ENCODE results near the gene C11orf21.
"Not testable (repeated sequence)": the region's sequence is repeated elsewhere in the genome, so short reads cannot be mapped to it uniquely, and the experiment has no call there.

The C11orf21 gene

GRCh38 chr11:2289859-2290258 lies 11.9 kb downstream of the C11orf21 start:
- DNase-seq (ENCODE audit: low read depth), result no peak
- no peak for TF ChIP-seq CTCF (IDR thresholded peaks at IDR 0.05; ENCODE audit: control insufficient read depth, insufficient read depth, low read depth, low read length, missing control alignments)
- H3K4me3 ChIP-seq (ENCODE audit: control insufficient read depth, low read depth, low read length), result no peak overlapping the region

GRCh38 chr11:2289350-2289749 lies 12.4 kb downstream of the C11orf21 start:
- no peak overlapping the region for H3K4me3 ChIP-seq (ENCODE audit: control insufficient read depth, low read depth, low read length)
- DNase-seq (ENCODE audit: low read depth), result no peak
- no peak for TF ChIP-seq CTCF (IDR thresholded peaks at IDR 0.05; ENCODE audit: control insufficient read depth, insufficient read depth, low read depth, low read length, missing control alignments)

- no peak overlapping the region for H3K4me3 ChIP-seq (ENCODE audit: control insufficient read depth, low read depth, low read length)
- DNase-seq (ENCODE audit: low read depth), result no peak
- no peak for TF ChIP-seq CTCF (IDR thresholded peaks at IDR 0.05; ENCODE audit: control insufficient read depth, insufficient read depth, low read depth, low read length, missing control alignments)
These were observed 14.6 kb downstream of the C11orf21 start for GRCh38 chr11:2287091-2287490.

- not testable (repeated sequence) for DNase-seq (ENCODE audit: low read depth); H3K4me3 ChIP-seq (ENCODE audit: control insufficient read depth, low read depth, low read length)
These were observed 15.4 kb downstream of the C11orf21 start for GRCh38 chr11:2286350-2286749.

GRCh38 chr11:2280208-2280607 lies 21.5 kb downstream of the C11orf21 start:
- no peak for DNase-seq (ENCODE audit: low read depth)
- TF ChIP-seq CTCF (IDR thresholded peaks at IDR 0.05; ENCODE audit: control insufficient read depth, insufficient read depth, low read depth, low read length, missing control alignments), result no peak
- no peak overlapping the region for H3K4me3 ChIP-seq (ENCODE audit: control insufficient read depth, low read depth, low read length)

- H3K4me3 ChIP-seq (ENCODE audit: control insufficient read depth, low read depth, low read length), result no peak overlapping the region
- no peak for DNase-seq (ENCODE audit: low read depth)
- no peak for TF ChIP-seq CTCF (IDR thresholded peaks at IDR 0.05; ENCODE audit: control insufficient read depth, insufficient read depth, low read depth, low read length, missing control alignments)
These were observed 23.7 kb downstream of the C11orf21 start for GRCh38 chr11:2277933-2278523.

GRCh38 chr11:2277008-2277346 lies 24.7 kb downstream of the C11orf21 start:
- no peak for TF ChIP-seq CTCF (IDR thresholded peaks at IDR 0.05; ENCODE audit: control insufficient read depth, insufficient read depth, low read depth, low read length, missing control alignments)
- no peak overlapping the region for H3K4me3 ChIP-seq (ENCODE audit: control insufficient read depth, low read depth, low read length)
- DNase-seq (ENCODE audit: low read depth), result no peak
